Small intestine (tissue), 7 donors: ENCODE results near the gene UVRAG. TPM values are rescaled to one million over a fixed set of nuclear protein-coding genes. Genes with fewer than 3 reads are reported as not detected.

Experiments used
- DNase-seq, 2 donors: peaks; one replicate each; pipeline versions ENCODE4 v3.0.0 to v3.0.0-alpha.2; 2013
- FAIRE-seq: peaks from 2 replicates; lab custom pipeline; 2012; peaks lifted over from hg19 to GRCh38; lab: Jason Lieb, UNC
- H3K27ac ChIP-seq, 3 donors: one replicate each; pipeline ENCODE4 v1.5.1; 2013; ENCODE audit warnings: low read length in 2 of 3, mild to moderate bottlenecking in 2 of 3, control low read depth in 1 of 3, inconsistent platforms in 1 of 3, low read depth in 1 of 3, moderate library complexity in 1 of 3
- H3K27me3 ChIP-seq, 3 donors: one replicate each; pipeline ENCODE4 v1.6.1; 2013; ENCODE audit warnings: low read length in 3 of 3, inconsistent platforms in 1 of 3; ENCODE audit not compliant: control insufficient read depth in 3 of 3, insufficient read depth in 3 of 3
- H3K36me3 ChIP-seq, 3 donors: one replicate each; pipeline ENCODE4 v1.6.1; 2013; ENCODE audit warnings: low read length in 3 of 3, inconsistent platforms in 1 of 3, low read depth in 1 of 3, mild to moderate bottlenecking in 1 of 3, moderate library complexity in 1 of 3; ENCODE audit not compliant: control insufficient read depth in 3 of 3, insufficient read depth in 2 of 3
- H3K4me1 ChIP-seq, 3 donors: one replicate each; pipeline ENCODE4 v1.6.1; 2013; ENCODE audit warnings: low read length in 2 of 3, inconsistent platforms in 1 of 3, low read depth in 1 of 3, mild to moderate bottlenecking in 1 of 3, moderate library complexity in 1 of 3; ENCODE audit not compliant: control insufficient read depth in 3 of 3, insufficient read depth in 2 of 3
- H3K4me3 ChIP-seq, 3 donors: one replicate each; pipeline ENCODE4 v1.5.1; 2013; ENCODE audit warnings: low read length in 3 of 3, control low read depth in 1 of 3, inconsistent platforms in 1 of 3, low read depth in 1 of 3, mild to moderate bottlenecking in 1 of 3, moderate library complexity in 1 of 3
- H3K9me3 ChIP-seq, 2 donors: one replicate each; pipeline ENCODE4 v1.6.1; 2013; ENCODE audit warnings: low read depth in 1 of 2, low read length in 1 of 2; ENCODE audit not compliant: control insufficient read depth in 2 of 2, insufficient read depth in 1 of 2
- WGBS, 3 donors: extraction: QIAGEN DNeasy Blood & Tissue Kit; methylation state at CpG; one replicate each; pipeline ENCODE4 v1.1.7; 2013; 5-methylcytosine and 5-hydroxymethylcytosine counted together
- polyA plus RNA-seq, 4 donors: library from polyadenylated mRNA; stranded (reverse) in 3 of 4; unstranded in 1 of 4; fragments of 200-250 nt in 3 of 4; fragments of 120-200 nt in 1 of 4; gene quantifications; one replicate each; pipeline versions ENCODE4 v1.2.1 to v1.2.3, GENCODE V29; 2013
- donor health status: healthy with polysubstance abuse.
- donor health status: control.
- donor health status: control.
- donor health status: Bipolar disorder and iron deficiency.
- donor health status: healthy.

UVRAG gene
- polyA plus RNA-seq, 4 donors: 5.4 to 13.2 (median 7.1) TPM

DNA sequence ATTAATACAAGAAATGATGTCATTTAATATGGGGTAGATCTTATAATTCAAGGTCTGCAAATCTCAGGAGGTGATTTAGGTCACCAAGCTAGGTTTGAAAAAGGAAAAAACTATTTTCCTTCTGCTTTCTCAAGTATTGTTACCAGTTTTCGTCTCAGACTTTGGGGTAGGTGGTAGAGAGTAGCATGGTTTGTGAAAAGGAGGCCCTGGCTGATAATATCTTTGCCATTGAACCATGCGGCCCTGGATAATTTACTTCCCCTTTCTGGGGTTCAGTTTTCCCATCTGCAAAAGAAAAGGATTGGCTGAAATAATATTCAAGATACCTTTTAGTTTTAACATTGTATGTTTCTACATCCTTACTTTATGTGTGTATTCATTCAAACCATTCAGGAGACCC is 299.2 kb downstream of the UVRAG start:
- Histone ChIP-seq H3K27ac (no peak overlapping the region), H3K9me3 (no peaks in the 10 kb centered on the region), H3K4me1 (peaks cover 0 to 5% (median 3%) of the 10 kb centered on the region in 3 donors), H3K27me3 (no peaks in the 10 kb centered on the region), H3K4me3 (no peak overlapping the region), H3K36me3 (peaks cover 0 to 8% (median 2%) of the 10 kb centered on the region in 3 donors)
- no peak for FAIRE-seq
- 89 to 96% (median 89%) methylated on average over 2 of the region's 2 CpGs for WGBS, 3 donors
- no peak for DNase-seq

DNA sequence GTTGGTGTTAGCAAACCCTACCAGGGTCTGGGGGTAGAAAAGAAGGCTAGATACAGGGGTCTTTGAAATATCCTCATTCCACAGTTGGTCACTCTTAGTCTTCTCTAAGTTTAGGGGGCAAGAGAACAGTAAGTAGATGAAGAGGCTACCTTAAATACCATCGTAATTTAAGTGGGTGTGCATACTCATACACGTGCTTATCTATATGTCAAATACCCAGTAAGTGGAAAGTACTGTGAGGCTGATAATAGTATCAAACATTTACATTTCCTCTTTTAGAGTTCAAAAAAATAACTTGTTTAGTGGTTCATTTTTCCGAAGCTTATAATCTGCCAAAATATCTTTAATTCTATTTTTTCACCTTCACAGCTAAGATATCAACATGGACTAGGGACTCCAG is 300.5 kb downstream of the UVRAG start:
- FAIRE-seq: no peak
- no peak overlapping the region for H3K4me3 ChIP-seq
- no peak for DNase-seq
- WGBS, 3 donors: 74 to 84% (median 80%) methylated on average over 3 of the region's 3 CpGs
- H3K36me3 ChIP-seq: peaks cover 0 to 8% (median 2%) of the 10 kb centered on the region in 3 donors
- no peaks in the 10 kb centered on the region for H3K27me3 ChIP-seq
- H3K9me3 ChIP-seq: no peaks in the 10 kb centered on the region
- H3K27ac ChIP-seq: no peak overlapping the region
- H3K4me1 ChIP-seq: peaks cover 4 to 18% (median 9%) of the 10 kb centered on the region in 3 donors

DNA sequence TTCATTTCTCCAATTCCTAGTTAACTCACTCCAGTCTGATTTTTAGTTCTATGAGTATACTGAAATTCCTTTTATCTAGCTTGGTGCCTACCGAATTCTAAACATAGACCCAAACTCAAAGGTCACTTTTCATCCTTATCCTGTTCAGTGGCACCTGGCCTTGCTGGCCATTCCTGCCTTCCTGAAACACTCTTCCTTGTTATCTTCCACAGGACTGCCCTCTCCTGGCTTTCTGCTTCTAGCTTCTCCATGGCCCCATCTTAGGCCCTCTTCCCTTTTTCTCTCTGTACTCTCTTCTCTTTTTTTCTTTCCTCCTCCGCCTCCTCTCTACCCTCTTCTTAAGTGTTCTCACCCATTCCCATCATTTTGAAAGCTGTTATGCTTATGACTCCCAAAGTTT is 304.0 kb downstream of the UVRAG start:
- H3K4me3 ChIP-seq: no peak overlapping the region
- WGBS, 3 donors: 47 to 68% (median 54%) methylated on average over 2 of the region's 2 CpGs

DNA sequence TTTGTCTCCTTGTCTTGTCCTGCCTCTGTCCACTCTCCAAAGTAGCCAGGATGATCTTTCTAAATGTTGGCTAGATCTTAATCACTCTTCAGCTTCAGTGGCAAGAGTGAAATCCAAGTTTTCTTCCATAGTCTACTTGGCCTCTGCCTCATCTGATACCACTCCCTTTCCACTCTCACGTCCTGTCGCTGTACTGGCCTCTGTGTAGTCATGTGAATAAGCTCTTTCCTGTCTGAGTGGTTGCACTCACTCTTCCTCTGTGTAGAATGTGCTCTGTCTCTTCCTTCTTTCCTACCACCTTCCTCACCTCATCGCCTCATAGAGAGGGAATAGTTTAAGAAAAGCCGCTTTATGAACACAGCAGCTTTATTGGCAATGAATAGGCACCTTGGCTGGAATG is 304.8 kb downstream of the UVRAG start:
- Histone ChIP-seq H3K4me1 (peaks cover 4 to 22% (median 15%) of the 10 kb centered on the region in 3 donors), H3K4me3 (no peak overlapping the region), H3K36me3 (peaks cover 0 to 8% (median 0%) of the 10 kb centered on the region in 3 donors), H3K27me3 (no peaks in the 10 kb centered on the region), H3K9me3 (no peaks in the 10 kb centered on the region), H3K27ac (peak overlapping the region in 2 of 3 donors; percentile 32 to 43)
- FAIRE-seq (no peak), DNase-seq (peak; percentile 41 to 59)
- 45 to 68% (median 46%) methylated on average over 4 of the region's 4 CpGs for WGBS, 3 donors

More for the DNA sequence above, 304.0 kb downstream of the UVRAG start:
- Histone ChIP-seq H3K27ac (peak overlapping the region in 2 of 3 donors; percentile 32 to 43), H3K27me3 (no peaks in the 10 kb centered on the region), H3K9me3 (no peaks in the 10 kb centered on the region), H3K36me3 (peaks cover 0 to 8% (median 0%) of the 10 kb centered on the region in 3 donors), H3K4me1 (peaks cover 4 to 22% (median 15%) of the 10 kb centered on the region in 3 donors)
- FAIRE-seq (no peak), DNase-seq (peak; percentile 27 to 57)

DNA sequence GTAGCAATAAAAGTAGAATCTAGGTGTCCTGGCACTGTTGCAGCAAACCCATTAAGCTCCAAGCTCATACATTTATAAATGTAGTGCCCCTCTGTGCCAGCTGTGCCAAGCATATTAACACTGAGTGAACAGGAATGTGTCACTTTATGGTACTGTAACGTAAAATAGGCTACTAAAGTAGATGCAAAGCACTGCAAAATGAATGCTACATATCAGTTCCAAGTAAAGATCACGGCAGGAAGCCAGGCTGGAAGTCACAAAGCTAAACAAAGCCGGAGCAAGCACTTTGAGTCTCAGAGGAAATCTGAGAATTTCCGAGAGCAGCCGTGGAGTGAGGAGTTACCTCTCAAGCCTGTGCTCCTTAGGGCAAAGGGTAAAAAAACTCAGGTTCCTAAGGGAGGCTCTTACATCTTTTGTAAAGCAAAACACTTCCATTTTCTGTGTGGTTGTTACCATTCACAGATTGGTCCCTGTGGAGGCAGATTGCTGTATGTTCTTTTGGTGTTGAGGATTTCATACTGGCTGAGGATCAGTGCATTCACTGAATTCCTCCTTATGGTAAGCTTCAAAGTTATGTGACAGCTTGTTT is 305.6 kb downstream of the UVRAG start:
- peak; percentile 62 to 80 for DNase-seq
- no peak for FAIRE-seq
- no peaks in the 10 kb centered on the region for H3K27me3 ChIP-seq
- peak overlapping the region; percentile 6 to 50 (median 43) for H3K27ac ChIP-seq
- WGBS, 3 donors: 9 to 35% (median 30%) methylated on average over 5 of the region's 5 CpGs
- no peaks in the 10 kb centered on the region for H3K9me3 ChIP-seq
- peaks cover 4 to 22% (median 15%) of the 10 kb centered on the region in 3 donors for H3K4me1 ChIP-seq
- H3K36me3 ChIP-seq: peaks cover 0 to 8% (median 0%) of the 10 kb centered on the region in 3 donors
- no peak overlapping the region for H3K4me3 ChIP-seq

DNA sequence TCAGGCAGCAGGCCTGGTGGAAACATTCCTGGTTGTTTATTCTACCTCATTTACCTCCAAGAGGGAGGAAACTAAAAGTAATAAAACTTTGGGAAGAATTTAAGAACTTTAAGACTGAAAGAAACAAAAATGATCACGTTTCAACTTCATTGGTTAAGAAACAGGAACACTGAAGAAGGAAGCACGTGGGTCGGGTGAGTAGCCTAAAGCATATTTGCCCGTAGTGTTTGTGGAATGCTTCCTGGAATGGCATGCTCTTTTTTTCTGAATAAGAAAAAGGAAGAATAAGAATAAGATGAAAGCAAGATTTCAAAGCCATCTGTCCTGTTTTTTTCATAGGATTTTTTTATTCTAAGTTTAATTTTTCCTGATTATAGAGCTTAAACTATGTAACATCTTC is 308.2 kb downstream of the UVRAG start:
- H3K36me3 ChIP-seq: no peaks in the 10 kb centered on the region
- no peaks in the 10 kb centered on the region for H3K27me3 ChIP-seq
- peaks cover 4 to 22% (median 15%) of the 10 kb centered on the region in 3 donors for H3K4me1 ChIP-seq
- DNase-seq (no peak), FAIRE-seq (no peak)
- 71 to 84% (median 83%) methylated on average over 4 of the region's 4 CpGs for WGBS, 3 donors
- no peak overlapping the region for H3K4me3 ChIP-seq
- no peaks in the 10 kb centered on the region for H3K9me3 ChIP-seq
- no peak overlapping the region for H3K27ac ChIP-seq

DNA sequence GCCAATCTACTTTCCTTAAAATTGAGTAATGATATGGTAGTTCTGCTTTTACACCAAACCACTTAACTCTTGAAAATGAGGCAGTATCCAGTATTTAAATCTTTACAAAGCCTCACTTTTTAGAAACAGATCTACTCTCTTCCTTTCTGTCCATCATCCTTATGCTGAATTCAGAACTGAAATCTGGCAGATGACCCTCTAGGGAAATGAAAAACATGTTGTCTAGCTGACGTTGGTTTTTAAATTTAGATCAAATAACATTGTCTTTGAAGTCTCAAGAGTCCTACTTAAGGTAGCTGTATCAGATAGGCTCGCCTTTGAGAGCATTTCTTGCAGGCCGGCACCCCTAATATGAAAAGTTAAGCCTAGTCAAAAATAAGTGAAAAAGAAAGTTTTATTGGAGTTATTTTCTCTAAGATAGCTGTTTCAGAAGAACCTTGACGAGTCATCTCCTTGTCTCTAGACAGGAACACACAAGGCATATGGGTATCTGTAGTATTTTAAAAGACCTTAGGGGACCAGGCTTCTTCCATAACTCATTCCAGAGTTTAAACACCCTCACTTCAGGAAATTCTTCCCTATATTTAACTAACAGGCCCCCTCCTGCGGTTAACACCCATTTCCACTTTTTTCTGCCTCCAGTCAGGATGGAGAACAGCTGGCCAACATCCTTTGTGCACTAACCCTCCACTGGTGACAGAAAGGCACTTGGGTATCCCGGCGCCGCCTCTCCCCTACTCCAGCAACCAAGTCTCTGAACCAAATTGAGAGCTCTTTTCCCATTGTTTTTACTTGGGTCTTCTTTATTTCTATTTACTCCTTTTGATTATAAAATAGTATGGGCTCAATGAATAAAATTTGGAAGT is 310.1 kb downstream of the UVRAG start:
- Histone ChIP-seq H3K36me3 (no peaks in the 10 kb centered on the region), H3K4me1 (peaks cover 3 to 8% (median 6%) of the 10 kb centered on the region in 3 donors), H3K27me3 (no peaks in the 10 kb centered on the region), H3K4me3 (no peak overlapping the region), H3K27ac (no peak overlapping the region), H3K9me3 (no peaks in the 10 kb centered on the region)
- no peak for DNase-seq
- FAIRE-seq: no peak
- WGBS, 3 donors: 75 to 94% (median 88%) methylated on average over 8 of the region's 8 CpGs

DNA sequence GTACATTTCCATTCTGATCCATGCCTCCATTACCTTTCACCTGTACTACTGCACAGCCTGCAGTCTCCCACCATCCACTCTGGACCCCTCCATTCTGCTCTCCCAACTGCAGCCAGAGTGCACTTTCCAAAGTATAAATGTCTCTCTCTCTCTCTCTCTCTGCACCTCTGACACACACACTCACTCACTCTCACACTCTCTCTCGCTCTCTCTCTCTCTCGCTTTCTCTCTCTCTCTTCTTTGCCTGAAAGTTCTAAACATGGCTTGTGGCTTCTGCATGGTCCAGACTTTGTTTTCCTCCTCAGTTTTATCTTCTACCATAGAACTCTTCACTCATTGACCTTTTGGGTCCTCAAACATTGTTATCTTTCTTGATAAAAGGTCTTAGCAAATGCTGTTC is 314.7 kb downstream of the UVRAG start:
- Histone ChIP-seq H3K36me3 (peaks cover 0 to 2% (median 0%) of the 10 kb centered on the region in 3 donors), H3K4me3 (no peak overlapping the region), H3K27me3 (no peaks in the 10 kb centered on the region), H3K27ac (no peak overlapping the region), H3K9me3 (no peaks in the 10 kb centered on the region), H3K4me1 (peaks cover 1 to 16% (median 2%) of the 10 kb centered on the region in 3 donors)
- DNase-seq (no peak), FAIRE-seq (no peak)
- WGBS, 3 donors: 96 to 98% (median 97%) methylated on average over 2 of the region's 2 CpGs
